NCI-H345 treated with DMSO at 0.1 percent for 48 hours (cell line): ENCODE results near the gene RNF150.
A peak's percentile ranks its signal among the peaks of the same experiment; 100 is the strongest.
"Not testable (repeated sequence)": the region's sequence is repeated elsewhere in the genome, so short reads cannot be mapped to it uniquely, and the experiment has no call there.

Source experiments
- DNase-seq: peaks from one replicate; lab custom pipeline; 2025; ENCODE audit not compliant: unreplicated experiment; lab: John Stamatoyannopoulos, UW

RNF150 gene

DNA sequence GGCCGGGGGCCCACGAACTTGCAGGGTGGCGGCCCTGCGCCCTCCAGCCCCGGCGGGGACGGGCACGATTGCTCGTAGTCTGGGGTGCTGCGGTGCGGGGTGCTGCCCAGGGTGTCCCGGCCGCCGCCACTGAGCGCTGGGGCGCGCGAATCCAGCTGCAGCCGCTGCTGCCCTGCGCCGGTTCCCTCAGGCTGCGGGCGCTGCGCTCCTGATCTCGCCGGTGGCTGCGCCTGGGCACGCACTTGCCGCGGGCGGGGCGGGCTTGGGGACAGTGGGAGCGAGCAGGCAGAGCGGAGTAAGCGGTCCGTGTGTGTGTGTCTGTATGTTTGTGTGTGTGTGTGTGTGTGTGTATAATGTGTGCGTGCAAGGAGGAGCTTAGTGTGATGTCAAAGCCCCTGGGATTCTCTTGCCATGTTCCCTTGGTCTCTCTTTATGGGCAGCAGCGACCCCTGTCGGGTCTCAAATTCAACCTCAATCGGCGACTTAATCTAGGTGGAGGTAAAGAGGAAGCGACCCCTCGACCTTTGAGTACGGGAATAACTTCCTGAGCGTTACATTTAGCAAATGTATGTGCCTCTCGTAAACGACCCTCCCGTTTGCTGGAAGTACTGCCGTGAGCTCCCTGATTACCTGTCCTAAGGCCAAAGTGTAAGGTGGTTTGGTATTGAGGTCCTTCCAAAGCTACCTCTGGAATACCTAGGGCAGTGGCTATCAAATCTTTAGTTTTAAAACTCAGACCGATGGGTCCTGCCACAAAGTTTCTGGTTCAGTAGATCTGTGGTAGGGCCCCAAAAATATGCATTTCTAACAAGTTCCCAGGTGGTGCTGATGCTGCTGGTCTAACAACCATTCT, at the start of gene RNF150:
Gene RNF150, minus strand, starts transcription at position 324 of the 853 bp plus-strand sequence.
- DNase-seq = peak; percentile 77

DNA sequence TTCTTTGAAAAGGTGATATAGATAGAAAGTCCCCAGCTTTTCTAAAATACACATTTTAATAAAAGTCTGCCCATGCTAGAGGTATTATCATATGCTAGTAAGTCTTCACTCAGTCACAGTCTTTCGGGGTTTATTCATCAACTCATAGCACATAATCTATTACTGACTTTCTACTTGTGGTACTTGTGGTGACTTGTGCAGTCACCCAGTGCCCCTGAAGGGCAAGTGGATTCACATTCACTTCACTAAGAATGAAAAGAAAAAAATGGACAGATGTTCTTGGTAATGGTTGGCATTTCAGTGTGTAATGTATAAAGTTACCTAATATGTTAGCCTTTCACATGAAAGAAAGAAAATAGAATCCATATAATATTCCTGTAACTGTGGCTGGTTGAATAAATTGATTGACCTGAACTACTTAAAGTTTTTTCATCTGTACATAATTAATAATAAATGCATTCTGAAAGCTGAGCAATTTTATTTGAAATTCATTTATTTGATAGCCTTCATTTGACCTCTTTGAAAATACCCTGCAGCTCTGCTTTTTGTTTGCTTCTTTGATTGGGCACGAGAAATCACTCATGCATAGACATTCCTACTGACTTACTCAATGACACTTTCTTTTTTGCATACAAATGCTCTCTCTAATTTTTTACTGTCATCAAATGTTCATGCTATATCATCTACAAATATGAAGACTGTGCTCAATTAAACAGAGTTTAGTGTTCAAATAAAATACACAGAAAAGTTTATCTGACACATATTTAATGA, 47.9 kb upstream of the RNF150 start:
- DNase-seq = no peak

- DNase-seq = no peak
Observed at GRCh38 chr4:141179474-141180373, 46.5 kb upstream of the RNF150 start.

DNA sequence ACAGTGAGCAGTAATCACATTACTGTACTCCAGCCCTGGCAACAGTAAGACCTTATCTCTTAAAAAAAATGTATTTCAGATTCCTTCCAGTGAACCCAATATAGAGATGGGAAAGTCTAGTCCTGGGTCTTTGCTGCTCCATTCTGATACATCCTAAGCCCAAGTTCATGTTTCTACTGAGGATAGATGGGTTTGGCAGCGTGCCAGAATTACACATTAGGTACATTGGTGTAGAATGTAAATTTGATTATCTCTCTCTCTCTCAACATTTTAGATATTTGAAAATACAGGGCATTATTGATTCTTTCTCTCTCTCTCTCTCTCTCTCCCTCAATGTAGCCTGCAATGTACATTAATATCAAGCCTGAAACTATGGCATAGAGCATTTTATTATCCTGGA, 43.9 kb upstream of the RNF150 start:
- DNase-seq = no peak

DNA sequence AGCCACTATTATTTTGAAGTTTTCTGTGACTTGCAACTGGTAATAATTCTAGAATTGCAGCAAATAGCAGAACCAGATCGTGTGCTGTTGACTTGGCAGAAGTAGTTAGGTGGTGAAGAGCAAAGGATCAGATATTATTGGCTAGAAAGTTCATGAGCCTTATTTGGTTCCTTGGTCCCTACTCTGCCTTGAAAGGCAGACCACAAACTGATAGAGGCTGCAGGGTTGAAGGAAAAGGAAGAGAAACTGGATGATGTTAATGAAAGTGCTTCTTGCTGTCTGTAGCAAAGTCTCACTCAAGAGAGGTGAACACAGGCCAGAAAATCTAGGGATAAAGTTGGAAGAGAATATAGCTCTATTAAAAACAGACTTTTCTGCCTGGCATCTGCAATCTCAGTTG, 41.2 kb upstream of the RNF150 start:
- DNase-seq = no peak

GRCh38 chr4:141170671-141171070, 37.4 kb upstream of the RNF150 start:
- no peak for DNase-seq

GRCh38 chr4:141169391-141169790, 36.1 kb upstream of the RNF150 start:
- no peak for DNase-seq

GRCh38 chr4:141165001-141165400, 31.7 kb upstream of the RNF150 start:
- DNase-seq = not testable (repeated sequence)

DNA sequence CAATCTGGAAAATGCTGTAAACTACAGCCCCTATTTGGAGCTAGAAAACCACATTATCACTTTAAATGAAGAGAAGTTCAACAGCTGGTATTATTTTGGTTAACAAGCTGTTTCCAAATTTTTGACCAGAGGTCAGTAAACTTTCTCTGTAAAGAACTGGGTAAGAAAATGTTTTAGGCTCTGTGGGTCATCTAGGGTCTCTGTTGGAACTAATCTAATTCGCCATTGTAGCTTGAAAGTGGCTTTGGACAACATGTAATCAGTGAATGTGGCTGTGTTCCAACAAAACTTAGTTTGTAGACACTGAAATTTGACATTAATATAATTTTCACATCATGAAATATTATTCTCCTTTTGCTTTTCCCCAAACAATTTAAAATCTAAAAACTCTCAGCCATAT, 25.8 kb upstream of the RNF150 start:
- DNase-seq = no peak

DNA sequence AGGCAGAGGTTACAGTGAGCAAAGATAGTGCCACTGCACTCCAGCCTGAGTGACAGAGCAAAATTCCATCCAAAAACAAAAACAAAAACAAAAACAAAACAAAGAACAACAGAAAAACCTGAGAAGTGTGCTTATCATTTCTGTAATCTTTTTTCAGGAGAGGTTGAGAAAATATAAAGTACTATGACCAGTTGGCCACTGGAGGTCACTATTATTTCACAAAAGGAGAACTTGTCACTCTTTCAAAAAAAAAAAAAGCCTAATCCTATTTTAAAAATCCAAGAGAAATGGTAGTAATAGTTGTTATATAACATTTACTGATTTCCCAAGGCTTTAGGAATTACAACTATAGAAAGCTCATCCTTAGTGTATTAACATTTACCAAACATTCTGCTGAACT, 24.9 kb upstream of the RNF150 start:
- DNase-seq = no peak

DNA sequence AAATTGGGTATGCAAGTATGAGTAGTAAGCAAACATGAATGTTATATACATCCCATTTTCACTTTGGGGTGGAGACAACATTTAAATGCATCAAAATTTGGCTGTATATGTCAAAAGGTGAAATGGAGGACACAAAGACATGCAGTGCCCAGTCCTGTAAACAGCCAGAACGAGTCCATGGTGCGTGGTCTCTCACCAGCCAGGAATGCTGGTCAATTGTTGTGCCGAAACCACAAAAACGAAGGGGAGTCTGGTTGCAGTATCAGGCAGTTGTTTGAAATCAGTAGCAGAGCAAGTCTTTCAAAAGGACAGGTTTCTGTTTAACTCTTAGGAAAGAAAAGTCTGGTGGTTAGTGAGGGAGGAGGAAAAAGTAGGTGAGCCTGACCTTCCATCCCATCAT, 22.3 kb upstream of the RNF150 start:
- DNase-seq = no peak

GRCh38 chr4:141154725-141155124, 21.5 kb upstream of the RNF150 start:
- DNase-seq = no peak

- no peak for DNase-seq
Observed at GRCh38 chr4:141153751-141154510, 20.7 kb upstream of the RNF150 start.

DNA sequence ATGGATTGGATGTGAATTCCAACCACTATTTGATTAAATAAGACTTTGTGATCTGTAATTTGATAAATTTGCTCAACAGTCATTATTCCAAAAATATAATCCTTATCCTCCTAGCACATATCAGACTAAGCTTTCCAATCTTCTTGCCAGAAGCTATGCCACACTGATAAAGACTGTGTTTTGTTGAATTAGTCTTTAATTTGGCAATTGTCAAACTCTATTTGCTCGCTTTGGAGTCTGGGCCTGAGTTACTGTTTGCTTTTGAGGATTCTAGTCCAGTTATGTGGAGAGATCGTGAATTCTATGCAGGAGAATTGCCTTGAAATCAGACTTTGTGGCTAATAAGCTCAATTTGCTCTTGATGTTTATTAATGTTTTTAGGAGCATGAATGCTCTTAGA, 10.9 kb upstream of the RNF150 start:
- no peak for DNase-seq

DNA sequence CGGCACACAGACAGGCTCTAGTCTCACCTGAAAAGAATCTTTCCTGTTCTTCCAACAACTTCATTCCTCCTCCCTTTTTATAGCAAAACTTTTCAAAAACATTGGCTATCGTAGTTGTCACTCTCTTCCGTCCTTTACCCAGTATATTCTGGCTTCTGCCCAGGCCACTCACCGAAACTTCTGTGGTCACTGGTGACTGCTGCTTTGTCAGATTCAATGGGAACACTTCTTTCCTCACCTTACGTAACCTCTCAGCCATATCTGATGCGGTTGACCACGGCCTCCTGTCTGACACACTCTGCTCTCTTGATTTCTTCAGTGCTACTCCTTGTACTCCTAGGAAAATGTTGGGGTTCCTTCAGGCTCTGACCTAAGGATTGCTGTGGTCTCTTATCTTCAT, 9.2 kb upstream of the RNF150 start:
- no peak for DNase-seq

GRCh38 chr4:141140391-141141200, 7.3 kb upstream of the RNF150 start:
- no peak for DNase-seq

- DNase-seq = peak; percentile 30
Observed at GRCh38 chr4:141133999-141134995, 1.0 kb upstream of the RNF150 start.

GRCh38 chr4:141132709-141133145, 542 bp downstream of the RNF150 start:
- no peak for DNase-seq
